AG08396 (cell line): ENCODE measurements around the gene SLC50A1.

Source experiments
- DNase-seq: peaks from one replicate; pipeline ENCODE4 v3.0.0; 2012; ENCODE audit warnings: low spot score, mixed read lengths

SLC50A1 gene

GRCh38 chr1:155184835-155185782 is 49.5 kb downstream of the SLC50A1 start:
- no peak for DNase-seq

GRCh38 chr1:155185783-155186066 is 50.1 kb downstream of the SLC50A1 start:
- DNase-seq, result no peak

- DNase-seq, result no peak
Observed at GRCh38 chr1:155186067-155186793, 50.6 kb downstream of the SLC50A1 start.

GRCh38 chr1:155186794-155187455 is 51.3 kb downstream of the SLC50A1 start:
- DNase-seq, result no peak

GRCh38 chr1:155187456-155187891 is 51.8 kb downstream of the SLC50A1 start:
- no peak for DNase-seq

- no peak for DNase-seq
Observed at GRCh38 chr1:155188268-155188667, 52.6 kb downstream of the SLC50A1 start.
